NK-92 treated with Interleukin-12 subunit alpha and Interleukin-12 subunit beta, amount 100 ng/mL, for 24 hours (cell line): Measurements from ENCODE around the gene MYH14.

Experiments
- DNase-seq: peaks from one replicate; lab custom pipeline; 2025; lab: John Stamatoyannopoulos, UW

Gene MYH14

GRCh38 chr19:50195224-50195623 lies 8.2 kb upstream of the MYH14 start:
- no peak for DNase-seq

GRCh38 chr19:50196322-50196932 lies 7.0 kb upstream of the MYH14 start:
- no peak for DNase-seq

DNA sequence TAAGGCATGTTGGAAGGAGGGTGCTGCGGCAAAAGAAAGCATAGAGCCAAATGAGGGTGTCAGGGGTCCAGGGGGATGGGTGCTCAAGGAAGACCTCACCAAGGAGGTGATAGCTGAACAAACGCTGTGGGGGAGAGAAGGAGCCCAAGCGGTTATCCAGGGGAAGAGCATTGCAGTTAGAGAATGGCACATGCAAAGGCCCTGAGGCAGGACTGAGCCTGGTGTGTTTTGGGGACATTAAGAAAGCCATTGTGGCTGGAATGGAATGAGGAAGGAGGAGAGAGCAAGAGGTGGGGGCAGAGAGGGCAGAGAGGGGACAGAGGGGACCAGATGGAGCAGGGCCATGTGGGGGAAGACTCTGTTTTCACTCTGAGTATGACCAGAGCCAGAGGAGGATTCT lies 6.1 kb upstream of the MYH14 start:
- DNase-seq, result no peak

DNA sequence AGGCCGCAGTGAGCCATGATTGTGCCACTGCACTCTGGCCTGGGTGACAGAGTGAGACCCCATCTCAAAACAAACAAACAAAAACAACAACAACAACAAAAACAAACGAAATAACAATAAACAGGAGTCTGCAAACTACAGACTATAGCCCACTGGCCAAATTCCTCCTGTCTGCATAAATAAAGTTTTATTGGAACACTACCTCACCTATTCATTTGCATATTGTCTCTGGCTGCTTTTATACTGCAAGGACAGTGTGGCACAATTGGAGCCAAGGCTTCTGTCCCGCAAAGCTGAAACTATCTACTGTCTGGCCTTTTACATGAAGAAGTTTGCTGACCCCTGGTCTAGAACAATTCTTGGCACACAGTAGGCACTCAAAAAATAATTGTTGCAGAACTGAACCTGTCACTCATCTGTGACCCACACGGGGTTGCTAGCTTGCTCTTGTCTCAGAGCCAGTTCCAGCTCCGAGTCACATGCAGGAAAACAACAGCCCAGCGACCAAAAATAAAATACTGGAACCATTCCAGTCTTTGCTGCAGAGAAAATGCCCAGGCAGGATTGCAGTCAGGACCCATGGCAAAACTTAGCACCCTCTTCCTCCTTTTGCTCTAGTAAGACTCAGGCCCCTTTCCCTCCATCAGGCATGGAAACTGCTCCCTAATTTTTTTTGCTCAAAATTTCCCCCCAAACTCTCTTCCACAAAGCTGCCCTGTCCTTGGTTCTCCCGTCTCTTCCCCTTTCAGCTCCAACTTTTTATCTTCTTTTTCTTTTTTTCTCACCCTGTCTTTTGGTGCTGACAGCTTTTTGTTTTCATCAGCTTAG lies 4.8 kb upstream of the MYH14 start:
- DNase-seq, result no peak

GRCh38 chr19:50199259-50199555 lies 4.2 kb upstream of the MYH14 start:
- DNase-seq, result no peak

DNA sequence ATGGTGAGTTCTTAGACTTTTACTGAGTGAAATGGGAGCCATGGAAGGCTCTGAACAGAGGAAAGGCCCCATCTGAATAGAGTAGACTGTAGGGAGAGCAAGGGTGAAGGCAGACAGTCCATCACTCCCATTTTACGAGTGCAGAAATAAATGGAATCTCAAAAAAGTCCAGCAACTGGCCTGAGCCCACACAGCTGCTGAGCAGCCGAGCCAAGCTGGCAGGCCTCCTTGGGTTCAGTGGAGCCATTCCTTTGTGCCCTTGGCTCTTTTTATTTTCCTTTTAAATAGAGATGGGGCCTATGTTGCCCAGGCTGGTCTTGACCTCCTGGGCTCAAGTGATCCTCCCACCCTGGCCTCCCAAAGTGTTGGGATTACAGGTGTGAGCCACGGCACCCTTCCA lies 1.0 kb upstream of the MYH14 start:
- DNase-seq, result no peak

- no peak for DNase-seq
These were observed 501 bp upstream of the MYH14 start for GRCh38 chr19:50202962-50203280.

DNA sequence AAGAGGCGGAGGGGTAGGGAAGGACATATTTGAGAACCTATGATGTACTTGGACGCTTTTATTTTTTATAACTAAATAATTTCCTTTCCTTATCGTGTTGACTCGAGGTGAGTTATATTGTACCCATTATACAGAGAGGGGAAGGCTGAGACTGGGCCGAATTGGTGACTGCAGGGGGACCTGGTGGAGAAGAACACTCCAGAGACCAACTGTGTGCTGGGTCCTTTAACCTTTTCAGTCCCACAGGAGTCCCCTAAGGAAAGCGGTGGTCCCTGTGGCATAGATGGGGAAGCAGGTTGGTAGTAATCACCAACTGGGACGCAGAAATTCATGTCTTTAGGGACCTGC lies 633 bp downstream of the MYH14 start:
- DNase-seq, result no peak

GRCh38 chr19:50204811-50205675 lies 1.6 kb downstream of the MYH14 start:
- DNase-seq, result no peak

DNA sequence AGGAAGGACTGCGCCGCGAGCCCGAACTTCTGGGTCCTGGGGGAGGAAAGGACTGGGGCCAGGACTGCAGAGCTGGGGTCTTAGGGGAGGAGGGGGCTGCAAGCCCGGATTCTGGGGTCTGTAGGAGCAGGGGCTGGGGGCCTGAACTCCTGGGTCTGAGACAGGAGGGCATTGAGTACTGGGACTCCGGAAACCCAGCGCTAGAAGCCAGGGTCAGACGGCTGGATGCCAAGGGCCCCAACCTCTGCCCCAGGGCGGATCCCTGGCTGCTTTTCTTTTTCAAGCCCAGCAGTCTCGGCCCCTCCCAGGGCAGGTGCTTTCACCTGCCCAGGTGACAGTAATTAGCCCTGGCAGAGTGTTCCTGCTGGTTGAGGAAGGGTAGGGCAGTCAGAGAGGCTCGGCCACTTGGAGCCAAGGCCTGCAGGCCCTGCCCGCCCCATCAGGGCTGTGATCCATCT lies 2.3 kb downstream of the MYH14 start:
- no peak for DNase-seq

GRCh38 chr19:50206191-50206590 lies 2.8 kb downstream of the MYH14 start:
- DNase-seq, result no peak

DNA sequence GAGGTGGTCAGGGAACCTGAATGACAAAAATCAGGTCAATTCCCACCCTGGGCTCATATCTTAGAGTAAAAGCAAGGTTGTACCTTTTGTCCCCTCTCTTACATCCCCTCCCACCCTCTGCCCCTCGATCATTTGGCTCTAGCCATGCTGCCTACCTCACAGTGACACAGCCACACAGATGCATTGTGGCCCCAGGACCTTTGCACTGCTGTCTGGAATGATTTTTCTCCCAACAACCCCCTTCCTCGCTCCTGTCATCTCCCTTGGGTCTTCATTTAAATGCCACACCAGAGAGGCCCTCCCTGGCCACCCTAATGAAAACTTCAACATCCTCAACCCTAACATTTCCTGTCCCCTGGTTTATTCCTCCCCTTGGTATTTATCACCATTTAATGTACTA lies 4.3 kb downstream of the MYH14 start:
- no peak for DNase-seq

GRCh38 chr19:50209131-50209530 lies 5.7 kb downstream of the MYH14 start:
- DNase-seq, result no peak

DNA sequence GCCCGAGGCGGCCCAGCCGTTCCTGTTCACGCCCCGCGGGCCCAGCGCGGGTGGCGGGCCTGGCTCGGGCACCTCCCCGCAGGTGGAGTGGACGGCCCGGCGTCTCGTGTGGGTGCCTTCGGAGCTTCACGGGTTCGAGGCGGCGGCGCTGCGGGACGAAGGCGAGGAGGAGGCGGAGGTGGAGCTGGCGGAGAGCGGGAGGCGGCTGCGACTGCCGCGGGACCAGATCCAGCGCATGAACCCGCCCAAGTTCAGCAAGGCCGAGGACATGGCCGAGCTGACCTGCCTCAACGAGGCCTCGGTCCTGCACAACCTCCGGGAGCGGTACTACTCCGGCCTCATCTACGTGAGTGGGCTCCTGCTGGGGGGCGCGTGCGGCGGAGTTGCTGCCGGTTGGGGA lies 7.0 kb downstream of the MYH14 start:
- DNase-seq, result no peak

GRCh38 chr19:50213925-50214324 lies 10.5 kb downstream of the MYH14 start:
- no peak for DNase-seq

DNA sequence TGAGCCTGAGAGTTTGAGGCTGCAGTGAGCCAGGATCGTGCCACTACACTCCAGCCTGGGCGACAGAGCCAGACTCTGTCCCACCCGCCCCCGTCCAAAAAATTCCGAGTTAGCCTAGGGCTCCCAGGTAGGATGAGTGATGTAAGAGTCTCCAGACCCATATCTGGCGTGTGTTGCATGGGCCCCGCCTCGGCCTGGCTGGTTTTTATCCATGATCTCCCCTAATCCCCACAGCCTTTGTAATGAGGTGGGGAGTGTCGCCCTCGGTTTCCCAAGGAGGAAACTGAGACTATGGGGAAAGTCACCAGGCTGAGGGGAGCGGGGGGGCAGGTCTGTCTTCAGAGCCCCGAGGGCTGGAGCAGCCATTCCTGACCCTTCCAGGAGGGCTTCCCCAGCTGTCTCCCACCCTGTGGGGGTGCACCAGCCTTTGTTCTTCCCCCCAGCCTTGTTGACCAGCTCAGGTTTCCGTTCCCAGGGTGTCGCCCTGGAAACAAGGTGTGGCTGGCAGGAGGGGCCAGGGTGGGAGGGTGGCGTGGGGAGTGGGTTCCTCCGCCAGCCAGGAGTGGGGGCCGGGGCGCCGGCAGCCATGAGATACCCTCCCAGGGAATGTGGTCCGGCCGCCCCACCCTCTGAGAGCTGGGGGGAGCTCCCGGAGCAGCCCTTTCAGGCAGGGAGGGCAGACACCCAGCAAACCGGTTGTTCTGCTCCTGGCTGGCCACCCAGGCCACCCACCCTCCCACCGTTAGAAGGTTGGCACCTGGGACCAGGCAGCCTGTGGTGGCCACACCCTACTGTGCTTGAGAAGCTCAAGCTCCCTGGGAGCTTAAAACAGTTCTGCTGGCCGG lies 11.5 kb downstream of the MYH14 start:
- DNase-seq, result no peak

DNA sequence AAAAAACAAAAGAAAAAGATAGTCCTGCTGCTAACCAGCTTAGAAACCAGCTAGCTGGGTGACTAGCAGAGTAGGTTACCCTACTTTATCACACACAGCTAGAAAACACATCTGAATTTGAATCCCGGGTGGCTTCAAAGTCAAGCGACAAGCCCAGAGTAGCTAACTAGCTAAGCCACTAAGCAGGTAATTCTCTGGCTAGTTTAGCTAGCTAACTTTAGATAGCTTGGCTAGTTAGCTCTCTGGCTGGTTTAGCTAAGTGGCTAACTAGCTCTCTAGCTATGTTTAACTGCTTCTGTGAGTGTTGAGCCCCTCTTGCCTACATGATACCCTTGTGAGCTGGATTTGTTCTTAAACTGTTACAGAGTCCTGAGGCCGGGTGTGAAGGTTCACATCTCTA lies 12.4 kb downstream of the MYH14 start:
- DNase-seq, result no peak

DNA sequence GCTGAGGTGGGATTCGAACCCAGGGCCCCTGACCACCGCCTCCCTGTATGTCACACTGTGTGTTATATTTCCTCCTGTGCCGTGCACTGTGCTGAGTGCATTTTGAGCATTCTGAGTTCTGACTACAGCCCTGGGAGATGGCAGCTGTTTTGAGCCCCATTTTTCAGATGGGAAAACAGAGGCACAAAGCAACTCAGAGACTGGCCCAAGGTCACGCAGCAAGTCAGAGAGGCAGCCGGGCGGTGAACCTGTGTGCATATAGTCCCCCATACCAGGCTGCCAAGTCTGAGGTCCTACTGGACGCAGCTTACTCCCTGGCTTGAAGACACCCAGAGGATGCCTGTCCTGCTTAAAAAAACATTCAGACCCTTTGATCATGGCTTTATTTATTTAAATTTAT lies 17.7 kb downstream of the MYH14 start:
- DNase-seq, result no peak

- DNase-seq, result no peak
These were observed 19.4 kb downstream of the MYH14 start for GRCh38 chr19:50222691-50223438.

GRCh38 chr19:50223439-50223716 lies 20.0 kb downstream of the MYH14 start:
- DNase-seq, result no peak

DNA sequence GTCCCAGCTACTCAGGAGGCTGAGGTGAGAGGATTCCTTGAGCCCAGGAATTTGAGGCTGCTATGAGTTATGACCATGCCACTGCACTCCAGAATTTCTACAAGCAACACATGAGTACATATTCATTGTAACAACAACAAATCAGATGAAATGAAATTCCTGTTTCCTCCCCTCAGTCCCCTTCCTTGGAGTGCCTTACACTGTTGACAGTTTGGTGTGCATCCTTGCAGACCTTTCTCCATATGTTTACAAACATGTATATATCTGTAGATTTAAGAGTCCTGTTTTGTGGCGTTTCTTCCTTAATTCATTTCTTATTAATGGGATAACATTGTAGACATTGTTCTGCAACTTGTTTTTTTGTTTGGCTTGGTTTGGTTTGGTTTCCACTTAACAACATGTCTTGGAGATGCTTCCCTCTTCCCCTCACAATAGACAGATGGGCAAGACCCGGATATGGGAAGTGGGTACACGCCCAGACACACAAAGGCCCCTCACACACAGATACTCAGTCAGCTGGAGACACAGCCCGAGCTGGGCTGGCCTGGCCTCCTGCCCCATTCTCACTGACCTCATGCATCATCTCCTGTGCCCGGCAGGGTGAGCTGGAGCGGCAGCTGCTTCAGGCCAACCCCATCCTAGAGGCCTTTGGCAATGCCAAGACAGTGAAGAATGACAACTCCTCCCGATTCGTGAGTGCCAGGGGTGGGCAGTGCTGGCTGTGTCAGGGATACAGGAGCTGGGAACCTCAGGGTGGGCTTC lies 21.7 kb downstream of the MYH14 start:
- DNase-seq, result no peak
